ENCODE data around the gene SLC5A10.

Gene SLC5A10

GRCh38 chr17:18965530-18966236 lies 13.7 kb downstream of the SLC5A10 start:
- Histone ChIP-seq H3K79me2 (ENCODE audit: insufficient read depth, low read length) (no peaks in the 10 kb centered on the region), H3K4me3 (ENCODE audit: low read depth, low read length, poor library complexity, severe bottlenecking) (no peak overlapping the region), H3K9ac (ENCODE audit: low read length) (no peak overlapping the region), H3K4me1 (ENCODE audit: insufficient read depth, low read length, severe bottlenecking) (no peaks in the 10 kb centered on the region), H3K27ac (ENCODE audit: low read depth, low read length, poor library complexity, severe bottlenecking) (no peak overlapping the region), H3K27me3 (ENCODE audit: insufficient read depth, low read length) (no peaks in the 10 kb centered on the region), H3K4me2 (ENCODE audit: low read length) (no peak overlapping the region), H3K36me3 (ENCODE audit: insufficient read depth, low read length) (no peaks in the 10 kb centered on the region), H2AFZ (ENCODE audit: low read length) (no peak overlapping the region), H4K20me1 (ENCODE audit: insufficient read depth, low read length) (no peaks in the 10 kb centered on the region), H3K9me2 (ENCODE audit: low read depth, low read length) (no peaks in the 10 kb centered on the region), H3K9me3 (ENCODE audit: low read length) (no peaks in the 10 kb centered on the region), H3F3A (ENCODE audit: insufficient read depth, low read length) (no peaks in the 10 kb centered on the region)
- TF ChIP-seq, protein P1, sequence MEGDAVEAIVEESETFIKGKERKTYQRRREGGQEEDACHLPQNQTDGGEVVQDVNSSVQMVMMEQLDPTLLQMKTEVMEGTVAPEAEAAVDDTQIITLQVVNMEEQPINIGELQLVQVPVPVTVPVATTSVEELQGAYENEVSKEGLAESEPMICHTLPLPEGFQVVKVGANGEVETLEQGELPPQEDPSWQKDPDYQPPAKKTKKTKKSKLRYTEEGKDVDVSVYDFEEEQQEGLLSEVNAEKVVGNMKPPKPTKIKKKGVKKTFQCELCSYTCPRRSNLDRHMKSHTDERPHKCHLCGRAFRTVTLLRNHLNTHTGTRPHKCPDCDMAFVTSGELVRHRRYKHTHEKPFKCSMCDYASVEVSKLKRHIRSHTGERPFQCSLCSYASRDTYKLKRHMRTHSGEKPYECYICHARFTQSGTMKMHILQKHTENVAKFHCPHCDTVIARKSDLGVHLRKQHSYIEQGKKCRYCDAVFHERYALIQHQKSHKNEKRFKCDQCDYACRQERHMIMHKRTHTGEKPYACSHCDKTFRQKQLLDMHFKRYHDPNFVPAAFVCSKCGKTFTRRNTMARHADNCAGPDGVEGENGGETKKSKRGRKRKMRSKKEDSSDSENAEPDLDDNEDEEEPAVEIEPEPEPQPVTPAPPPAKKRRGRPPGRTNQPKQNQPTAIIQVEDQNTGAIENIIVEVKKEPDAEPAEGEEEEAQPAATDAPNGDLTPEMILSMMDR (IDR thresholded peaks at IDR 0.05; ENCODE audit: low read length), result no peak
- no peak for TF ChIP-seq EZH2 (IDR thresholded peaks at IDR 0.05; ENCODE audit: borderline replicate concordance, low read length)

DNA sequence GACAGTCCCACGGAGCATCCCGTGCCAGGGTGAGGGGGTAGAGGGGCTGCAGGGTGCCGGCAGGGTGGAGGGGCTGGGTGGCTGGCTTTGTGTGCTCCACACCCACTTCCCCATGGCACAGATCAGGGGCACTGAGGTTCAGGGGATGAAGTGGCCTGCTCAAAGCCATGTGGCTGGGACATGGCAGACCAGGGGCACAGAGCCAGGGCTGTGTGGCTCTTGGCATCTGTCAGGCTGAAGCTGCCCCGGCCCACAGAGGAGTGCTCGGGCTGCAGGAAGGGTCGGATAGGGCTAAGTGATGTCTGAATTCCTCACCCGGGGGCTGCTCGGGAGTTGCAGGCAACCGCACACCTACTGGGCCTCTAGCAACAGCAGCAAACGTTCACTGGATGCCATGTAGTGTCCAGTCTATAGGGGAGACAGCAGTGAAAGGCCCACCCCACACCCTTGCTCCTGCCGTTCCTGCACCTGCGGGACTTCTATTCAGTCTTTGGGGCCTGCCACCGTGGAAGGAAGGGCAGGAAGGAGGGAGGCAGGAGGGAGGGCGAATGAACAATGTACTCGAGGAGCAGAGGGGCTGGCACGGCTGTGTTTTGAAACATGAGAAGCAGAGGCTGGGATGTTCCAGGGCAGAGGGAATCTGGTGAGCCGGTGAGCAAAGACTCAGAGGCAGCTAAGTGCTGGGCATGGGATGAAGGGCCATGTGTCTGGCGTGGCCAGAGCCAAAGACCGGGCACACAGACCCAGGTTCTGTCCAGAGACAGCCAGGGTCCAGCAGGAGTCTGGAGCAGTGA lies 15.1 kb downstream of the SLC5A10 start:
- H3K27ac ChIP-seq (ENCODE audit: low read depth, low read length, poor library complexity, severe bottlenecking), result no peak overlapping the region
- H3K27me3 ChIP-seq (ENCODE audit: insufficient read depth, low read length), result no peaks in the 10 kb centered on the region
- no peak overlapping the region for H3K4me3 ChIP-seq (ENCODE audit: low read depth, low read length, poor library complexity, severe bottlenecking)
- H3K4me2 ChIP-seq (ENCODE audit: low read length), result no peak overlapping the region
- TF ChIP-seq, protein P1 (IDR thresholded peaks at IDR 0.05; ENCODE audit: low read length), result no peak
- TF ChIP-seq EZH2 (IDR thresholded peaks at IDR 0.05; ENCODE audit: borderline replicate concordance, low read length), result no peak
- H3K79me2 ChIP-seq (ENCODE audit: insufficient read depth, low read length), result no peaks in the 10 kb centered on the region
- H3K9me3 ChIP-seq (ENCODE audit: low read length), result no peaks in the 10 kb centered on the region
- no peak overlapping the region for H2AFZ ChIP-seq (ENCODE audit: low read length)
- no peaks in the 10 kb centered on the region for H3K36me3 ChIP-seq (ENCODE audit: insufficient read depth, low read length)
- H3K9ac ChIP-seq (ENCODE audit: low read length), result no peak overlapping the region
- H3F3A ChIP-seq (ENCODE audit: insufficient read depth, low read length), result no peaks in the 10 kb centered on the region
- H4K20me1 ChIP-seq (ENCODE audit: insufficient read depth, low read length), result no peaks in the 10 kb centered on the region
- no peaks in the 10 kb centered on the region for H3K9me2 ChIP-seq (ENCODE audit: low read depth, low read length)
- H3K4me1 ChIP-seq (ENCODE audit: insufficient read depth, low read length, severe bottlenecking), result no peaks in the 10 kb centered on the region

DNA sequence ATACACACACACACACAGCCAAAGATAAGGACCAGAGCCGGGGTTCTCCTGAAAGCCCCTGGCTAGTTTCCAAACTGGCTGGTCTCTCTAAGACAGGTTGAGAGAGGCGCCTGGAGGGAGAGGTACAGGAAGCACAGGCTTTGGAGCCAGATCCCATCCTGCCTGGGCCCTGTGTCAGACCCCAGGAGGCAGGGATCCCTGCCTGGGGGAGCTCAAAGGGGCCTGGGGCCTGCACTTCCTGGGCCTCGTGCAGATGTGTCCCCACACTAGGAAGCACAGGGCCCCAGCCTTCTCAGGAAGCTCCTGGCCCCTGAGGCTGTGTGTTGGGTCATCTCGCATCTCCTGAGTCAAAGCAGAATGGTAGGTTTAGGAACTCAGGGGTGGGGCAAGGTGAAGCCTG lies 16.0 kb downstream of the SLC5A10 start:
- Histone ChIP-seq H3K4me1 (ENCODE audit: insufficient read depth, low read length, severe bottlenecking) (no peaks in the 10 kb centered on the region), H3K27ac (ENCODE audit: low read depth, low read length, poor library complexity, severe bottlenecking) (no peak overlapping the region), H3K36me3 (ENCODE audit: insufficient read depth, low read length) (no peaks in the 10 kb centered on the region), H3K9me3 (ENCODE audit: low read length) (no peaks in the 10 kb centered on the region), H2AFZ (ENCODE audit: low read length) (no peak overlapping the region), H3K4me3 (ENCODE audit: low read depth, low read length, poor library complexity, severe bottlenecking) (no peak overlapping the region), H3K27me3 (ENCODE audit: insufficient read depth, low read length) (no peaks in the 10 kb centered on the region), H3K9ac (ENCODE audit: low read length) (no peak overlapping the region), H3K4me2 (ENCODE audit: low read length) (no peak overlapping the region), H4K20me1 (ENCODE audit: insufficient read depth, low read length) (no peaks in the 10 kb centered on the region), H3K79me2 (ENCODE audit: insufficient read depth, low read length) (no peaks in the 10 kb centered on the region), H3F3A (ENCODE audit: insufficient read depth, low read length) (no peaks in the 10 kb centered on the region), H3K9me2 (ENCODE audit: low read depth, low read length) (no peaks in the 10 kb centered on the region)
- TF ChIP-seq, protein P1 (IDR thresholded peaks at IDR 0.05; ENCODE audit: low read length), result no peak
- no peak for TF ChIP-seq EZH2 (IDR thresholded peaks at IDR 0.05; ENCODE audit: borderline replicate concordance, low read length)
